Measurements from ENCODE around the gene TAPBPL. TPM values are rescaled to one million over a fixed set of nuclear protein-coding genes. Genes with fewer than 3 reads are reported as not detected.
A peak's percentile ranks its signal among the peaks of the same experiment; 100 is the strongest.

The TAPBPL gene
- total RNA-seq, 2 experiments from 2014 or later = 14.7 to 15.8 TPM

DNA sequence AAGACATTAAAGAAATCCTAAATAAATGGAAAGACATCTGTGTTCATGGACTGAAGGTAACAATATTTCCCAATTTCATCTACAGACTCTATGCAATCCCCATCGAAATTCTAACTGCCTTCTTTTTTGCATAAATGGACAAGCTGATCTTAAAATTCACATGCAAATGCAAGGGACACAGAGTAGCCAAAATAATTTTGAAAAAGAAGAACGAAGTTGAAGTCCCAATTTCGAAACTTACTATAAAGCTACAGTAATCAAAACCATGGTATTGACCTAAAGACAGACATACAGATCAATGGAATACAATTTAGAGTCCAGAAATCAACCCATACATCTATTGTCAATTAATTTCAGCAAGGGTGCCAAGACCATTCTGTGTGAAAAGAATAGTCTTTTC lies 23.5 kb upstream of the TAPBPL start:
- no peak for ATAC-seq (ENCODE audit: poor library complexity)
- H3K36me3 ChIP-seq (ENCODE audit: insufficient read depth, low read length) = no peaks in the 10 kb centered on the region
- no peaks in the 10 kb centered on the region for H3K27me3 ChIP-seq (ENCODE audit: control insufficient read depth in 1 of 2, insufficient read depth in 2 of 2, low read length in 2 of 2)
- Mint-ChIP-seq H3K27ac (peak overlapping the region; percentile 93), H3K27me3 (no peaks in the 10 kb centered on the region), H3K4me3 (no peak overlapping the region), H3K9me3 (no peaks in the 10 kb centered on the region), H3K36me3 (ENCODE audit: low read depth) (no peaks in the 10 kb centered on the region), H3K4me1 (ENCODE audit: low read depth) (peaks cover 61% of the 10 kb centered on the region)
- TF ChIP-seq, protein P1, sequence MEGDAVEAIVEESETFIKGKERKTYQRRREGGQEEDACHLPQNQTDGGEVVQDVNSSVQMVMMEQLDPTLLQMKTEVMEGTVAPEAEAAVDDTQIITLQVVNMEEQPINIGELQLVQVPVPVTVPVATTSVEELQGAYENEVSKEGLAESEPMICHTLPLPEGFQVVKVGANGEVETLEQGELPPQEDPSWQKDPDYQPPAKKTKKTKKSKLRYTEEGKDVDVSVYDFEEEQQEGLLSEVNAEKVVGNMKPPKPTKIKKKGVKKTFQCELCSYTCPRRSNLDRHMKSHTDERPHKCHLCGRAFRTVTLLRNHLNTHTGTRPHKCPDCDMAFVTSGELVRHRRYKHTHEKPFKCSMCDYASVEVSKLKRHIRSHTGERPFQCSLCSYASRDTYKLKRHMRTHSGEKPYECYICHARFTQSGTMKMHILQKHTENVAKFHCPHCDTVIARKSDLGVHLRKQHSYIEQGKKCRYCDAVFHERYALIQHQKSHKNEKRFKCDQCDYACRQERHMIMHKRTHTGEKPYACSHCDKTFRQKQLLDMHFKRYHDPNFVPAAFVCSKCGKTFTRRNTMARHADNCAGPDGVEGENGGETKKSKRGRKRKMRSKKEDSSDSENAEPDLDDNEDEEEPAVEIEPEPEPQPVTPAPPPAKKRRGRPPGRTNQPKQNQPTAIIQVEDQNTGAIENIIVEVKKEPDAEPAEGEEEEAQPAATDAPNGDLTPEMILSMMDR (IDR thresholded peaks at IDR 0.05) = no peak
- no peak for DNase-seq
- POLR2A ChIA-PET = interaction anchor here (1.2 to 4.3 kb wide), 3 partner anchors 17 to 42 kb away, joined by 4 to 29 read pairs (median 14); partner anchors contain the start of genes CD27, TAPBPL and VAMP1
- H3K9me3 ChIP-seq (ENCODE audit: control insufficient read depth in 1 of 2, insufficient read depth in 1 of 2, low read length in 2 of 2) = no peaks in the 10 kb centered on the region
- no peak overlapping the region for H3K27ac ChIP-seq (ENCODE audit: low read depth in 1 of 2, low read length in 2 of 2)
- CTCF ChIA-PET = interaction anchor here (1.2 kb wide), 1 partner anchor 37 kb away, joined by 5 read pairs; no protein-coding TSS in a partner anchor
- no peak overlapping the region for H3K4me3 ChIP-seq (ENCODE audit: low read length)
- peaks cover 58% of the 10 kb centered on the region for H3K4me1 ChIP-seq (ENCODE audit: insufficient read depth, low read length)
- intact Hi-C loops (cut with DNase I, micrococcal nuclease) = no loop called here

DNA sequence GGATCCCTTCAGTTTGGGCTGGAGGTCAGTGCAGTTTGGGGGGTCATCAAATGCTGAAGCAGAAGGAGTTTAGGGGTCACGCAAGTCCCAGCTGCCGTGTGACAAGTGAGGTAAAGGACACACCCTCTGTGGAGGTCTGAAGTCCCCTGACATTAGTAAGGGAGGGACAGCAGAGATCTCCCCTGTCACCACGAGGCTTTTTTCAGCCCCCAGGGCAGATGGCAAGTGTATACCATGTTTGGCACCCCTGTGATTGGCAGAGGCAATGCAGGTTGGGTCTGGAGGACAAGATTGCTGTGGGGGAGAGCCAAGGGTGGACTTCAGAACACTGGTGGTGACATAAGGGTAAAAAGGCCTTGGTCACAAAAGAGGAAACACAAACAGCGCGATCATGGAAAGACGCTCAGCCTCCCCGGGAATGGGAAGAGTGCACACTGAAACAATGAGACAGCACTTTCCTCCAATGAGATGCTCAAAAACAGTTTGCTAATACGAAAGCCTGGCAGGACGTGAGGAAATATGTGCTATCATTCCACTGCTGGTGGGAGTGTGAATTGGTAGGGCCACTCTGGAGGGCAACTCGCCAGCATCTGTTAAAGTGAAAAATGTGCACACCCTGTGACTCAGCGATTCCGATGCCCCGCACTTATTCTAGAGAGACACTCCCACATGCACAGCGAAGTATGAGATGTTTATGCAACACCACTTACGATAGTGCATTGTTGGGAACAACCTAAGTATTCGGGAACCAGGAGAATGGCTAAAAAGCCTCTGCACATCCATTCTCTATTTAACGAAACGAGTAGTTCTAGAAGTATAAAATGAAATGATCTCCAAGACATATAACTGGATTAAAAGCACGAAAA lies 21.5 kb upstream of the TAPBPL start:
- POLR2A ChIA-PET = no interaction called here

DNA sequence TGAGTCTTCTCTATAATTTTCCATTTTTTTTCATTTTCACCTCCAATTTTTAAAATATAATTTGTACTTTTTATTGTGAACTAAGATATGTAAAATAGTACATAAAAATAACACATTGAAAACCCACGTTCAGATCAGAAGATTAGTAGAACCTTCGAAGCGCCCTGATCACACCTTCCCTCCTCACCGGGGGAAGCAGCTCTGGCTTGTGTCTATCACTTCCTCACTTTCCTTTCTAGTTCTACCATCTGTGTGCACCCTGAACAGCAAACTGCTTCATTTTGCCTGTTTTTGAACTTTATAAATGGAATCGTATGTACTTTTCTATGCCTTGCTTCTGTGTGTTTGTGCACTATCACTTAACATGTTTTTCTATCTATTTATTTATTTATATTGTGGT lies 18.9 kb upstream of the TAPBPL start:
- no peak overlapping the region for H3K4me3 ChIP-seq (ENCODE audit: low read length)
- no peaks in the 10 kb centered on the region for H3K27me3 ChIP-seq (ENCODE audit: control insufficient read depth in 1 of 2, insufficient read depth in 2 of 2, low read length in 2 of 2)
- no peak overlapping the region for H3K4me3 Mint-ChIP-seq
- peaks cover 36% of the 10 kb centered on the region for H3K4me1 ChIP-seq (ENCODE audit: insufficient read depth, low read length)
- H3K4me1 Mint-ChIP-seq (ENCODE audit: low read depth) = peaks cover 52% of the 10 kb centered on the region
- peak overlapping the region; percentile 91 for H3K27ac Mint-ChIP-seq
- ATAC-seq (ENCODE audit: poor library complexity) = peak; percentile 56
- intact Hi-C loops (cut with DNase I, micrococcal nuclease) = no loop called here
- ChIA-PET POLR2A (interaction anchor here (0.6 to 3.9 kb wide), 7 partner anchors 13 to 102 kb away, joined by 3 to 33 read pairs (median 26); partner anchors contain the start of genes CD27, GAPDH, TAPBPL and VAMP1), CTCF (interaction anchor here (1.4 kb wide), 1 partner anchor 33 kb away, joined by 4 read pairs; no protein-coding TSS in a partner anchor)
- no peaks in the 10 kb centered on the region for H3K36me3 Mint-ChIP-seq (ENCODE audit: low read depth)
- H3K36me3 ChIP-seq (ENCODE audit: insufficient read depth, low read length) = no peaks in the 10 kb centered on the region
- TF ChIP-seq, protein P1 (IDR thresholded peaks at IDR 0.05) = no peak
- H3K27ac ChIP-seq (ENCODE audit: low read depth in 1 of 2, low read length in 2 of 2) = no peak overlapping the region
- DNase-seq = peak in 6 of 14 experiments; percentile 10 to 54 (median 42)
- no peaks in the 10 kb centered on the region for H3K9me3 ChIP-seq (ENCODE audit: control insufficient read depth in 1 of 2, insufficient read depth in 1 of 2, low read length in 2 of 2)
- no peaks in the 10 kb centered on the region for H3K9me3 Mint-ChIP-seq
- no peaks in the 10 kb centered on the region for H3K27me3 Mint-ChIP-seq

More for the DNA sequence above, 21.5 kb upstream of the TAPBPL start:
- Histone ChIP-seq H3K4me3 (ENCODE audit: low read length) (peak overlapping the region; percentile 3), H3K9me3 (ENCODE audit: control insufficient read depth in 1 of 2, insufficient read depth in 1 of 2, low read length in 2 of 2) (no peaks in the 10 kb centered on the region), H3K4me1 (ENCODE audit: insufficient read depth, low read length) (peaks cover 62% of the 10 kb centered on the region), H3K27me3 (ENCODE audit: control insufficient read depth in 1 of 2, insufficient read depth in 2 of 2, low read length in 2 of 2) (no peaks in the 10 kb centered on the region), H3K27ac (ENCODE audit: low read depth in 1 of 2, low read length in 2 of 2) (no peak overlapping the region), H3K36me3 (ENCODE audit: insufficient read depth, low read length) (no peaks in the 10 kb centered on the region)
- Mint-ChIP-seq H3K4me3 (no peak overlapping the region), H3K27me3 (no peaks in the 10 kb centered on the region), H3K4me1 (ENCODE audit: low read depth) (peaks cover 70% of the 10 kb centered on the region), H3K36me3 (ENCODE audit: low read depth) (no peaks in the 10 kb centered on the region), H3K9me3 (no peaks in the 10 kb centered on the region), H3K27ac (peak overlapping the region; percentile 56)
- no peak for ATAC-seq (ENCODE audit: poor library complexity)
- CTCF ChIA-PET = no interaction called here
- peak in 3 of 14 experiments; percentile 34 to 48 (median 43) for DNase-seq
- TF ChIP-seq, protein P1 (IDR thresholded peaks at IDR 0.05) = no peak
- intact Hi-C loops (cut with DNase I, micrococcal nuclease) = loop anchor here in 1 of 2 experiments (1.0 kb wide), 1 partner anchor 13 kb away; no protein-coding TSS in a partner anchor

Data from CD4-positive, alpha-beta T cell (primary cell).